A549 (cell line): ENCODE data around the gene DBR1. TPM values are rescaled to one million over a fixed set of nuclear protein-coding genes. Genes with fewer than 3 reads are reported as not detected.

Source experiments
- ATAC-seq, 2 experiments: fragments of 200-7000 bp in 1 of 2; fragments of >200 bp in 1 of 2; cut with Nextera tagmentation in 1 of 2; cut with Tn5 transposase in 1 of 2; 3 replicates each; pipeline versions ENCODE4 v1.8.0 to v1.9.1; 2018 to 2020; ENCODE audit warnings: mild to moderate bottlenecking in 1 of 2, moderate library complexity in 1 of 2
- CTCF ChIA-PET: fragments of 300-600 bp; sonication (Branson Sonifier 250); formaldehyde crosslinking; extraction: SDS; loops from one replicate; lab custom pipeline; 2021; ENCODE audit warnings: antibody characterized with exemption, inconsistent platforms; lab: Yijun Ruan, JAX
- POLR2A ChIA-PET: fragments of 350-600 bp; formaldehyde crosslinking; extraction: SDS; loops from one replicate; lab custom pipeline; 2021; ENCODE audit warnings: antibody characterized with exemption, inconsistent platforms; lab: Yijun Ruan, JAX
- DNase-seq, 2 experiments: peaks; one replicate each; pipeline versions ENCODE4 v3.0.0 to v3.0.0-alpha.2; 2011 to 2016; ENCODE audit warnings: low read depth in 1 of 2, low spot score in 1 of 2
- FAIRE-seq: peaks from 2 replicates; lab custom pipeline; 2011; peaks lifted over from hg19 to GRCh38; lab: Jason Lieb, UNC
- H3K27ac ChIP-seq, 2 experiments: fragments of >200 bp; sonication (Bioruptor Twin); formaldehyde crosslinking; 3 replicates each; pipeline ENCODE4 v1.5.1; 2016 to 2017
- H3K4me1 ChIP-seq: fragments of >200 bp; sonication (Bioruptor Twin); formaldehyde crosslinking; 3 replicates; pipeline ENCODE4 v1.6.1; 2016
- H3K4me2 ChIP-seq: fragments of >200 bp; sonication (Bioruptor Twin); formaldehyde crosslinking; 3 replicates; pipeline ENCODE4 v1.6.1; 2016
- H3K4me3 ChIP-seq: fragments of >200 bp; sonication (Bioruptor Twin); formaldehyde crosslinking; 3 replicates; pipeline ENCODE4 v1.5.1; 2016
- H3K9me3 ChIP-seq: fragments of >200 bp; sonication (Bioruptor Twin); formaldehyde crosslinking; 3 replicates; pipeline ENCODE4 v1.6.1; 2016
- ATOH8 ChIP-seq: fragments of 250-450 bp; sonication (Bioruptor Pico); IDR thresholded peaks from 2 replicates; pipeline ENCODE4 v1.5.0; 2020; ENCODE audit warnings: low read depth, mild to moderate bottlenecking, moderate library complexity
- BHLHE40 ChIP-seq: IDR thresholded peaks from 2 replicates; pipeline ENCODE4 v1.6.1; 2012; ENCODE audit warnings: low read depth, low read length, inconsistent platforms
- CBX2 ChIP-seq: fragments of 200-600 bp; sonication (generic); IDR thresholded peaks from 2 replicates; pipeline ENCODE4 v1.6.1; 2016; ENCODE audit warnings: low read depth, mild to moderate bottlenecking, borderline replicate concordance
- CHD2 ChIP-seq: fragments of 150-350 bp; IDR thresholded peaks from 2 replicates; pipeline ENCODE4 v1.6.1; 2014; ENCODE audit warnings: low read length; ENCODE audit not compliant: partially characterized antibody
- EHF ChIP-seq: fragments of 250-450 bp; sonication (Bioruptor Pico); IDR thresholded peaks from 2 replicates; pipeline ENCODE4 v1.5.0; 2020; ENCODE audit warnings: mild to moderate bottlenecking
- EHMT2 ChIP-seq: fragments of 200-600 bp; sonication (generic); IDR thresholded peaks from 2 replicates; pipeline ENCODE4 v1.6.1; 2016; ENCODE audit warnings: antibody characterized with exemption, low read depth, mild to moderate bottlenecking, moderate library complexity
- ELK1 ChIP-seq: fragments of 150-350 bp; IDR thresholded peaks from 2 replicates; pipeline ENCODE4 v1.6.1; 2014; ENCODE audit warnings: low read depth, mild to moderate bottlenecking, low read length
- EP300 ChIP-seq, 2 experiments: fragments of >200 bp; sonication (Bioruptor Twin); formaldehyde crosslinking; IDR thresholded peaks; 2 replicates in 1 of 2; 3 replicates in 1 of 2; pipeline ENCODE4 v1.6.1; 2016 to 2017
- FOXS1 ChIP-seq: fragments of 250-450 bp; sonication (Bioruptor Pico); IDR thresholded peaks from 2 replicates; pipeline ENCODE4 v1.5.0; 2020; ENCODE audit warnings: mild to moderate bottlenecking, moderate library complexity
- HDAC2 ChIP-seq: fragments of 200-600 bp; sonication (generic); IDR thresholded peaks from 2 replicates; pipeline ENCODE4 v1.6.1; 2016
- HES2 ChIP-seq: fragments of >200 bp; sonication (Bioruptor Twin); formaldehyde crosslinking; IDR thresholded peaks from 2 replicates; pipeline ENCODE4 v1.6.1; 2016
- HOXB13 ChIP-seq: fragments of 250-450 bp; sonication (Bioruptor Pico); IDR thresholded peaks from 2 replicates; pipeline ENCODE4 v1.5.0; 2020; ENCODE audit warnings: low read depth, mild to moderate bottlenecking, moderate library complexity
- HOXB5 ChIP-seq: fragments of 250-450 bp; sonication (Bioruptor Pico); IDR thresholded peaks from 2 replicates; pipeline ENCODE4 v1.5.0; 2020; ENCODE audit warnings: mild to moderate bottlenecking, moderate library complexity
- JUNB ChIP-seq: fragments of >200 bp; sonication (Bioruptor Twin); formaldehyde crosslinking; IDR thresholded peaks from 2 replicates; pipeline ENCODE4 v1.6.1; 2016
- KDM5A ChIP-seq: fragments of 200-600 bp; sonication (generic); IDR thresholded peaks from 2 replicates; pipeline ENCODE4 v1.6.1; 2016; ENCODE audit warnings: antibody characterized with exemption, mild to moderate bottlenecking
- MAFK ChIP-seq: fragments of 450-650 bp; IDR thresholded peaks from 2 replicates; pipeline ENCODE4 v1.6.1; 2014; ENCODE audit not compliant: partially characterized antibody
- MAZ ChIP-seq: fragments of 150-350 bp; IDR thresholded peaks from 2 replicates; pipeline ENCODE4 v1.6.1; 2014; ENCODE audit warnings: antibody characterized with exemption, low read depth, low read length, borderline replicate concordance
- NPAS2 ChIP-seq: fragments of 250-450 bp; sonication (Bioruptor Pico); IDR thresholded peaks from 2 replicates; pipeline ENCODE4 v1.8.0; 2022; ENCODE audit warnings: mild to moderate bottlenecking, moderate library complexity, borderline replicate concordance
- PHF8 ChIP-seq: fragments of 200-600 bp; sonication (generic); IDR thresholded peaks from 2 replicates; pipeline ENCODE4 v1.6.1; 2016; ENCODE audit warnings: low read depth, mild to moderate bottlenecking, antibody characterized with exemption, moderate library complexity, borderline replicate concordance
- RAD21 ChIP-seq, 2 experiments: fragments of >200 bp in 1 of 2; sonication (Bioruptor Twin) in 1 of 2; formaldehyde crosslinking in 1 of 2; IDR thresholded peaks in 1 of 2; conservative IDR thresholded peaks in 1 of 2; 2 replicates in 1 of 2; 3 replicates in 1 of 2; pipeline ENCODE4 v1.6.1; 2012 to 2018; ENCODE audit warnings: inconsistent platforms in 1 of 2
- RCOR1 ChIP-seq: fragments of 150-350 bp; IDR thresholded peaks from 2 replicates; pipeline ENCODE4 v1.6.1; 2014; ENCODE audit warnings: antibody characterized with exemption, low read length, low read depth
- RNF2 ChIP-seq: fragments of 200-600 bp; sonication (generic); IDR thresholded peaks from 2 replicates; pipeline ENCODE4 v1.6.1; 2016; ENCODE audit warnings: low read depth, mild to moderate bottlenecking, antibody characterized with exemption, moderate library complexity, borderline replicate concordance
- SREBF2 ChIP-seq: fragments of 450-650 bp; IDR thresholded peaks from 2 replicates; pipeline ENCODE4 v1.6.1; 2014; ENCODE audit warnings: mild to moderate bottlenecking, moderate library complexity
- TFCP2L1 ChIP-seq: fragments of 250-450 bp; sonication (Bioruptor Pico); IDR thresholded peaks from 2 replicates; pipeline ENCODE4 v1.5.0; 2021; ENCODE audit warnings: mild to moderate bottlenecking
- ZC3H11A ChIP-seq: fragments of 450-650 bp; IDR thresholded peaks from 2 replicates; pipeline ENCODE4 v1.6.1; 2014; ENCODE audit warnings: antibody characterized with exemption, mild to moderate bottlenecking
- WGBS: methylation state at CpG from one replicate; pipeline ENCODE4 v1.1.6; 2017; ENCODE audit errors: missing lambda C conversion rate; 5-methylcytosine and 5-hydroxymethylcytosine counted together
- polyA plus RNA-seq, 4 experiments: library from polyadenylated mRNA; depleted of rRNA in 3 of 4; stranded (reverse); fragments of >200 nt; fragmentation: RNase III in 1 of 4; extraction: RNeasy Plus Mini Kit Qiagen cat#74134 plus additional on column Dnase treatment in 1 of 4; gene quantifications; 2 replicates in 3 of 4; 3 replicates in 1 of 4; pipeline ENCODE4 v1.2.3, GENCODE V29; 2011 to 2017
- TF ChIP-seq, protein P1 (sequence below): IDR thresholded peaks from 2 replicates; pipeline ENCODE4 v1.6.1; 2012; ENCODE audit warnings: low read depth, borderline replicate concordance
- TF ChIP-seq, protein P2 (sequence below): fragments of 250-450 bp; sonication (Bioruptor Pico); IDR thresholded peaks from 2 replicates; pipeline ENCODE4 v1.5.0; 2021; ENCODE audit warnings: mild to moderate bottlenecking, moderate library complexity, borderline replicate concordance

The DBR1 gene
- polyA plus RNA-seq, 2 of the 4 experiments (the other 2 are of a cell fraction): 13.2 to 14.2 TPM

DNA sequence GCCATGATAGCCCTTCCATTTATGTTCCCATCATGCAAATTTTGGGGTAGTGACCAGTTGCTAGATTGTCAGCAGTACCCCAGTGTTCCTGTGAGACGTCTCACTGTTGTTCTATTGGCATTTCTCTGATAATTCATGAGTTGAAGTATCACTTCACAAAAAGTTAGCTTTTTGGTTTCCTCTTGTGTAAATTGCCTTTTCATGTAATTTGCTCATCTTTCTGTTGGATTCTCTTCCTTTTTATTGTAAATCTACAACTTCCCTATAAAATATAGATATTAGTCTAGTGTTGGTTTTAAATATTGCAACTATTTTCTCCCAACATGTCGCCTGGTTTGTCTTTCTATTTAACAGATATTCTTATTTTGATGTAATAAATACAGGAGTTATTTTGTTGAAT lies 35.0 kb downstream of the DBR1 start:
- ChIA-PET CTCF (no interaction called here), POLR2A (no interaction called here)
- Histone ChIP-seq H3K4me3 (no peak overlapping the region), H3K4me2 (no peak overlapping the region), H3K4me1 (no peaks in the 10 kb centered on the region), H3K27ac (no peak overlapping the region), H3K9me3 (no peaks in the 10 kb centered on the region)
- 15% methylated on average over 2 of the region's 2 CpGs for WGBS
- DNase-seq (no peak), ATAC-seq (no peak), FAIRE-seq (no peak)
- TF ChIP-seq RNF2 (no peak), ELK1 (no peak), PHF8 (no peak), HOXB5 (CRISPR knock-in tag) (no peak), MAFK (no peak), CHD2 (no peak), TFCP2L1 (no peak), EP300 (IDR thresholded peaks at IDR 0.05) (no peak), ZC3H11A (no peak), SREBF2 (no peak), ATOH8 (CRISPR knock-in tag) (no peak), HOXB13 (CRISPR knock-in tag) (no peak), EHMT2 (no peak)
- TF ChIP-seq, protein P1, sequence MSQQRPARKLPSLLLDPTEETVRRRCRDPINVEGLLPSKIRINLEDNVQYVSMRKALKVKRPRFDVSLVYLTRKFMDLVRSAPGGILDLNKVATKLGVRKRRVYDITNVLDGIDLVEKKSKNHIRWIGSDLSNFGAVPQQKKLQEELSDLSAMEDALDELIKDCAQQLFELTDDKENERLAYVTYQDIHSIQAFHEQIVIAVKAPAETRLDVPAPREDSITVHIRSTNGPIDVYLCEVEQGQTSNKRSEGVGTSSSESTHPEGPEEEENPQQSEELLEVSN: no peak
- TF ChIP-seq, protein P2, sequence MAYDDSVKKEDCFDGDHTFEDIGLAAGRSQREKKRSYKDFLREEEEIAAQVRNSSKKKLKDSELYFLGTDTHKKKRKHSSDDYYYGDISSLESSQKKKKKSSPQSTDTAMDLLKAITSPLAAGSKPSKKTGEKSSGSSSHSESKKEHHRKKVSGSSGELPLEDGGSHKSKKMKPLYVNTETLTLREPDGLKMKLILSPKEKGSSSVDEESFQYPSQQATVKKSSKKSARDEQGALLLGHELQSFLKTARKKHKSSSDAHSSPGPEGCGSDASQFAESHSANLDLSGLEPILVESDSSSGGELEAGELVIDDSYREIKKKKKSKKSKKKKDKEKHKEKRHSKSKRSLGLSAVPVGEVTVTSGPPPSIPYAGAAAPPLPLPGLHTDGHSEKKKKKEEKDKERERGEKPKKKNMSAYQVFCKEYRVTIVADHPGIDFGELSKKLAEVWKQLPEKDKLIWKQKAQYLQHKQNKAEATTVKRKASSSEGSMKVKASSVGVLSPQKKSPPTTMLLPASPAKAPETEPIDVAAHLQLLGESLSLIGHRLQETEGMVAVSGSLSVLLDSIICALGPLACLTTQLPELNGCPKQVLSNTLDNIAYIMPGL: no peak

- DNase-seq (no peak), FAIRE-seq (no peak), ATAC-seq (no peak)
- no peak overlapping the region for H3K4me3 ChIP-seq
- CTCF ChIA-PET: no interaction called here
- no peaks in the 10 kb centered on the region for H3K9me3 ChIP-seq
- TF ChIP-seq EHMT2 (no peak), CBX2 (no peak), ELK1 (no peak), BHLHE40 (no peak), JUNB (no peak), RNF2 (no peak), RAD21 (conservative IDR thresholded peaks at IDR 0.05 in 1 of 2, IDR thresholded peaks at IDR 0.05 in 1 of 2) (no peak), HES2 (no peak), EHF (CRISPR knock-in tag) (no peak), HOXB5 (CRISPR knock-in tag) (no peak), NPAS2 (no peak), FOXS1 (CRISPR knock-in tag) (no peak), RCOR1 (no peak), KDM5A (no peak), ATOH8 (CRISPR knock-in tag) (no peak), HDAC2 (no peak), MAZ (no peak)
- TF ChIP-seq, protein P2: no peak
- TF ChIP-seq, protein P1: no peak
- no peak overlapping the region for H3K4me2 ChIP-seq
- WGBS: 22% methylated on average over 2 of the region's 2 CpGs
- POLR2A ChIA-PET: no interaction called here
- H3K4me1 ChIP-seq: no peaks in the 10 kb centered on the region
- no peak overlapping the region for H3K27ac ChIP-seq
Observed at GRCh38 chr3:138137861-138138260, 36.9 kb downstream of the DBR1 start.
